ENCODE results near the gene IFNLR1. TPM values are rescaled to one million over a fixed set of nuclear protein-coding genes. Genes with fewer than 3 reads are reported as not detected.

Gene IFNLR1
- total and polyA plus RNA-seq, 2 of the 8 experiments (the other 6 are each of a cell fraction or from before 2014, with no cell fraction given): 6.8 to 10.1 TPM

DNA sequence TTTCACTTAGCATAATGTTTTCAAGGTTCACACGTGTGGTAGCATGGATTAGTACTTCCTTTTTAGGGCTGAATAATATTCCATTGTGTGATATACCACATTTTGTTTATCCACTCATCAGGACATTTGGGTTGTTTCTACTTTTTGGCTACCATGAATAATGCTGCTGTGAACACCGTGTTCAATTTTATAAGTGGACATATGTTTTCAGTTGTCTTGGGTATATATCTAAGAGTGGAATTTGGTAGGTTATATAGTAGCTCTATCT, 47.9 kb downstream of the IFNLR1 start:
- Histone ChIP-seq H3K9ac (replicated peaks in 1 of 4; ENCODE audit: extremely low read depth in 1 of 4, low read depth in 3 of 4, low read length in 3 of 4) (no peak overlapping the region), H2AK5ac (ENCODE audit: low read depth, low read length) (no peak overlapping the region), H3K56ac (replicated peaks; ENCODE audit: insufficient read length, low read depth, low read length) (no peak overlapping the region), H2BK15ac (ENCODE audit: low read length) (no peak overlapping the region), H3K23ac (ENCODE audit: insufficient read length) (no peak overlapping the region), H3K4me1 (replicated peaks in 1 of 4; ENCODE audit: control insufficient read depth in 3 of 4, insufficient read depth in 4 of 4, low read length in 3 of 4) (peaks cover 0 to 2% (median under 1%) of the 10 kb centered on the region in 4 experiments; a peak in 1 of 7 replicates), H3K9me3 (ENCODE audit: insufficient read depth in 2 of 2, low read depth in 1 of 2, low read length in 1 of 2) (no peaks in the 10 kb centered on the region), H2BK120ac (replicated peaks; ENCODE audit: low read depth, low read length) (no peak overlapping the region), H3K36me3 (ENCODE audit: control insufficient read depth in 2 of 4, insufficient read depth in 4 of 4, low read length in 3 of 4) (no peaks in the 10 kb centered on the region), H3K27me3 (replicated peaks in 1 of 4; ENCODE audit: control insufficient read depth in 3 of 4, extremely low read depth in 1 of 4, insufficient read depth in 3 of 4, low read length in 3 of 4) (no peaks in the 10 kb centered on the region; a peak in 1 of 7 replicates), H3K79me1 (ENCODE audit: low read depth, low read length) (no peaks in the 10 kb centered on the region; the same call in 1 of the 2 replicates), H3K4me3 (ENCODE audit: extremely low read depth in 1 of 4, insufficient read depth in 2 of 4, low read depth in 3 of 4, low read length in 4 of 4) (no peak overlapping the region), H4K91ac (replicated peaks; ENCODE audit: insufficient read length, low read length) (no peak overlapping the region), H3K14ac (ENCODE audit: insufficient read length) (no peak overlapping the region), H2BK12ac (ENCODE audit: low read depth, low read length) (no peak overlapping the region), H3K79me2 (ENCODE audit: control insufficient read depth in 1 of 2, insufficient read depth in 2 of 2, low read length in 2 of 2) (no peaks in the 10 kb centered on the region), H4K20me1 (replicated peaks in 1 of 2; ENCODE audit: control insufficient read depth in 1 of 2, insufficient read depth in 2 of 2, low read length in 2 of 2) (no peaks in the 10 kb centered on the region), H4K8ac (ENCODE audit: extremely low read depth, insufficient read depth, low read length) (no peak overlapping the region), H2AFZ (ENCODE audit: low read length) (no peak overlapping the region), H4K5ac (ENCODE audit: insufficient read length, low read depth, low read length) (no peak overlapping the region), H3K4ac (replicated peaks; ENCODE audit: insufficient read length, low read depth, low read length) (no peak overlapping the region), H3K18ac (ENCODE audit: extremely low read depth, low read length) (no peak overlapping the region), H3K27ac (ENCODE audit: low read depth, low read length) (no peak overlapping the region), H3K4me2 (ENCODE audit: insufficient read depth in 1 of 2, low read depth in 2 of 2, low read length in 2 of 2) (no peak overlapping the region), H2BK20ac (ENCODE audit: low read length) (no peak overlapping the region), H3K23me2 (ENCODE audit: low read depth, low read length) (no peaks in the 10 kb centered on the region; the same call in 1 of the 2 replicates), H2BK5ac (ENCODE audit: low read depth, low read length) (no peak overlapping the region)
- no peak for DNase-seq (ENCODE audit: low read depth in 1 of 2, low spot score in 2 of 2)
- ChIA-PET POLR2A (ENCODE audit: partially characterized antibody) (interaction anchor here (0.8 to 1.5 kb wide), 2 partner anchors 11 to 12 kb away, joined by 4 to 6 read pairs; no protein-coding TSS in a partner anchor), CTCF (ENCODE audit: partially characterized antibody) (interaction anchor here (1.4 to 1.5 kb wide), 2 partner anchors 9 to 11 kb away, joined by 4 to 7 read pairs; no protein-coding TSS in a partner anchor)
- no peak for FAIRE-seq
- 95% methylated on average over 2 of the region's 2 CpGs; no CpG with 5 or more reads in 1 of the 2 experiments for WGBS, 2 experiments (ENCODE audit: extremely low coverage in 1 of 2, insufficient coverage in 1 of 2, insufficient read length in 1 of 2, insufficient replicate concordance in 2 of 2, low coverage in 1 of 2, low lambda C conversion rate in 2 of 2, missing lambda C conversion rate in 1 of 2)
- no peak for TF ChIP-seq JUN (IDR thresholded peaks at IDR 0.05; ENCODE audit: low read depth, low read length)
- TF ChIP-seq BACH1 (IDR thresholded peaks at IDR 0.05; ENCODE audit: low read length): no peak
- no peak for TF ChIP-seq KDM1A (IDR thresholded peaks at IDR 0.05; ENCODE audit: borderline replicate concordance, low read length)
- no peak for TF ChIP-seq CBX8 (IDR thresholded peaks at IDR 0.05; ENCODE audit: borderline replicate concordance, low read depth, low read length)
- TF ChIP-seq POU5F1 (IDR thresholded peaks at IDR 0.05; ENCODE audit: low read depth, low read length): no peak
- TF ChIP-seq POLR2A (IDR thresholded peaks at IDR 0.05; ENCODE audit: control extremely low read depth in 1 of 2, low read depth in 2 of 2, low read length in 2 of 2): no peak
- TF ChIP-seq TAF7 (optimal IDR thresholded peaks at IDR 0.05; ENCODE audit: borderline replicate concordance, low read depth, low read length): no peak
- no peak for TF ChIP-seq SP4 (IDR thresholded peaks at IDR 0.05; ENCODE audit: low read length)
- no peak for TF ChIP-seq HDAC6 (IDR thresholded peaks at IDR 0.05; ENCODE audit: low read depth, low read length)
- no peak for TF ChIP-seq SIX5 (IDR thresholded peaks at IDR 0.05; ENCODE audit: low read depth, low read length)
- TF ChIP-seq HDAC2 (IDR thresholded peaks at IDR 0.05; ENCODE audit: borderline replicate concordance in 1 of 2, low read depth in 2 of 2, low read length in 2 of 2): no peak
- no peak for TF ChIP-seq CTBP2 (IDR thresholded peaks at IDR 0.05; ENCODE audit: borderline replicate concordance, insufficient read depth, insufficient read length, low read length)
- no peak for TF ChIP-seq GTF2F1 (IDR thresholded peaks at IDR 0.05; ENCODE audit: borderline replicate concordance, low read depth, low read length)
- TF ChIP-seq, protein P1, sequence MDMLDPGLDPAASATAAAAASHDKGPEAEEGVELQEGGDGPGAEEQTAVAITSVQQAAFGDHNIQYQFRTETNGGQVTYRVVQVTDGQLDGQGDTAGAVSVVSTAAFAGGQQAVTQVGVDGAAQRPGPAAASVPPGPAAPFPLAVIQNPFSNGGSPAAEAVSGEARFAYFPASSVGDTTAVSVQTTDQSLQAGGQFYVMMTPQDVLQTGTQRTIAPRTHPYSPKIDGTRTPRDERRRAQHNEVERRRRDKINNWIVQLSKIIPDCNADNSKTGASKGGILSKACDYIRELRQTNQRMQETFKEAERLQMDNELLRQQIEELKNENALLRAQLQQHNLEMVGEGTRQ (IDR thresholded peaks at IDR 0.05; ENCODE audit: low read length): no peak

Data from H1 (cell line).